GM18519 (cell line): ENCODE data around the gene NLE1.
A peak's percentile ranks its signal among the peaks of the same experiment; 100 is the strongest.
"Not testable (repeated sequence)": the region's sequence is repeated elsewhere in the genome, so short reads cannot be mapped to it uniquely, and the experiment has no call there.

ENCODE experiments used
- ATAC-seq: cut with Tn5 transposase; IDR thresholded peaks from one replicate; pipeline ENCODE4 v1.9.1; 2021; ENCODE audit warnings: mild to moderate bottlenecking, moderate library complexity; ENCODE audit not compliant: unreplicated experiment, low FRiP score

The NLE1 gene

DNA sequence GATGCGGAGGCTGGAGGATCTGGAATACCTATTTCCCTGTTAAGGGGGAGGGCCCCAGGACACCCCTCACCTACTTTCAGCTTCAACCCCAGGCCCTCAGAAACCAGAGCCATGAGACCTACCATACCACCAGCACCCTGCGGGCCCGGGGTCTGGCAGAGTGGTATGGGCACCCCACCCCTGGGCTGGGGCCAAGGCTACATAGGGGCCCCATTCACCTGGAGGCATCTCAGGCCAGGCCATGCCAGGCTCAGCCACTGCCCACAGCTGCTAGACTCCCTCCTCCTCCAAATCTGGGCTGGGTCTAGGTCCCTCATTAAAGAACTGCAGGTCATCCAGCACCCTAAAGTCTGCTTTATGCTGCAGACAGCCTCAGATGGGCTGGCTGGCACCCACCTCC lies 11.7 kb downstream of the NLE1 start:
- ATAC-seq: no peak

DNA sequence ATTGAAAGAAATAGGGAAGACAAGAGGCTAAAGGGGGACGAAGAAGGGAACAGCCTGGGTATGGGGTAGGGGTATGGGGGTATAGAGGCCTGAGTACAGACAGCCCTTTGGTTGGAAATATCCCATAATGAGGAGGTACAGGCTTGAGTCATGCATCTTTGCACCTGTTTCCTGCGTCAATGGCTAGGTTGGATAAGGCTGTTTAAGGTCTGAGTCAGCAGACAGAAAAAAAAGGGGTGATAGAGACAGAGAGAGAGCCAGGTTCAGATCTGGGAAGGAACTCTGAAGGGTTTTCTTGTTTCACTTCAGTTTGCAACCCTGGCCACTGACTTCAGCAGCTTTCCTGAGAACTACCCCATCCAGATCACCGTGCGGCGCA lies 12.1 kb downstream of the NLE1 start:
- no peak for ATAC-seq

DNA sequence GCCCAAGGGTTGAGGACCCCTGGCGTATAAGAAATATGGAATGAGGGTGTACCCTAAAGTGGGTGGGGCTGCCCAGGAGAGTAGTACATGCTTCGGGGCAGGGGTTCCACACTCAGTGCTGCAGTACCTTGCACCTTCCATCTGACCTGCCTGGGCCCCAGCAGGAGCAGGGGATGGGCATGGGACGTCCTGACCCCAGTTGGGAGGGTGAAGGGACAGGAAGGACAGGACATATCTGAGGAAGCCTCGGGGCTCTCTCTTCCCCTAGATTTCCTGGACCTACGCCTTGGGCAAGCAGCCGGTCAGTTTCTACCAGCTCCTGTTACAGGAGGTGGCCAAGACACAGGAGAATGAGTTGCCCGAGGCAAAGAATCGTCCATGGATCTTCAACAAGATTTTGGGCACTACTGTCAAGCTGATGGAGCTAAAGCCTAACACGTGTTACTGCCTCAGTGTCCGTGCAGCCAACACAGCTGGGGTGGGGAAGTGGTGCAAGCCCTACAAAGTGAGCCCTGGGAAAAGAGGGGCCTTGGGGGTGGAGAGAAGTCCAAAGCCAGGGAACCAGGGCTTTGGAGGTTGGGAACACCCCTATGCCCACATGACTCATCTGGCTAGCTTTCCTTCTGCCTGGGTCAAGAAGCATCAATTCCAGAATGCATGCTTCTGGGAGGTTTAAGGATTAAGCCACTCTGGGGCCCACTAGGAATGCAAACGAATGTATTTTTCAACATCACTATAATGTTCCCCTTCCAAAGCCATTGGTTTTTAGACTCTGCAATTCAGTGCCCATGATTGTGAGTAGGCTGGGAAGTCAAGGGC lies 12.7 kb downstream of the NLE1 start:
- ATAC-seq: no peak

DNA sequence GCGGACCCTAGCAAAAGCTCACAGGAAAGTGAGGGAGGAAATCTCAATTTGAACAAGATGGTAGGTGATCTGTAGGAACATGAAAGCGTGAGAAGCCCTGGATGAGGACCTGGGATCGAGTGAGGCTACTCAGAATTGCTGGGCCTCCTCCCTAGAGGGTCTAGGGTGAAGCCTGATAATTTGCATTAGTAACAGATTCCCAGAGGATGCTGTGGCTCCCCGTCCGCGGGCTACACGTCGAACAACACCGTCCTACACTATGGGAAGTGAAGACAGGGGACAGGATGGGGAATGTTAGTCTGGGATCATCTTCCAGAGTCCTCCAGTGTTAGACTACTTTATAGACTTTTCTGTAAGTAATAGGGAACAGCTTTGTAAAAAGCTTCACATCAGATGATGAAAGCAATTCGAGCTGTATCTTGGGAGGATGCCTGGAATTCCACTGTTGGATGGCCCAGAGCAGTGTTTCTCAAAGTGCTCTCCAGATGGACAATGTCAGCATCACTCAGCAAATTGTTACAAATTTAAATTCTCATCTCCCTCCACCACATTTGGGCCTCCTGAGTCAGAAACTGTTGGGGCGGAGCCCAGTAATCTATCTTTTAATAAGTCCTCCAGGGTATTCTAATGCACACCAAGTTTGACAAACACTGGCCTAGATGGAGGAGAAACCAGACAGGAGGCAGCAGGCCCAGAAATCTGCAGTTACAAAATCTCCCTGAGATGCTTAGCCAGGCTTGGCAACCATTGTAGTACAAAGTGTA lies 14.2 kb downstream of the NLE1 start:
- no peak for ATAC-seq

DNA sequence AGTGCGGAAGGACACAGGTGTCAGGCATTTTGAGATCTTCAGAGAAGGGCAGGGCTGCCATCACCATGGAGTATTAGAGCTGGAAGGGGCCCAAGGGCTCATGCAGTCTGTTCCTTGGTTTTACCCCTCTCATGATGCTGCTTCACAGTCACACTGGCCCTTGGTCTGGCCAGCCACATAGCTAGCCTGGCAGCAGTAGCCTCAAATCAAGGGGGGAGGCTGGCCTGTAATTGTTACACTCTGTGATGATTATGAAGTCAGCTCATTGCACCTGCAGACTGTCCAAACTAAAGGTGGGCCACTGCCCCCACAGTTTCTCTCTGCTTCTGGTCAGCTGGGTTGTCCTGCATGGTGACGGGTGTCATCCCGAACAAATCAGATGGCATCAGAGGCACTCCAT lies 20.8 kb downstream of the NLE1 start, which contains the start of gene FNDC8:
FNDC8 (plus strand) TSS at position 301 of the 400 bp plus-strand sequence; CDS start at position 380, 79 bp downstream.
- ATAC-seq: no peak

DNA sequence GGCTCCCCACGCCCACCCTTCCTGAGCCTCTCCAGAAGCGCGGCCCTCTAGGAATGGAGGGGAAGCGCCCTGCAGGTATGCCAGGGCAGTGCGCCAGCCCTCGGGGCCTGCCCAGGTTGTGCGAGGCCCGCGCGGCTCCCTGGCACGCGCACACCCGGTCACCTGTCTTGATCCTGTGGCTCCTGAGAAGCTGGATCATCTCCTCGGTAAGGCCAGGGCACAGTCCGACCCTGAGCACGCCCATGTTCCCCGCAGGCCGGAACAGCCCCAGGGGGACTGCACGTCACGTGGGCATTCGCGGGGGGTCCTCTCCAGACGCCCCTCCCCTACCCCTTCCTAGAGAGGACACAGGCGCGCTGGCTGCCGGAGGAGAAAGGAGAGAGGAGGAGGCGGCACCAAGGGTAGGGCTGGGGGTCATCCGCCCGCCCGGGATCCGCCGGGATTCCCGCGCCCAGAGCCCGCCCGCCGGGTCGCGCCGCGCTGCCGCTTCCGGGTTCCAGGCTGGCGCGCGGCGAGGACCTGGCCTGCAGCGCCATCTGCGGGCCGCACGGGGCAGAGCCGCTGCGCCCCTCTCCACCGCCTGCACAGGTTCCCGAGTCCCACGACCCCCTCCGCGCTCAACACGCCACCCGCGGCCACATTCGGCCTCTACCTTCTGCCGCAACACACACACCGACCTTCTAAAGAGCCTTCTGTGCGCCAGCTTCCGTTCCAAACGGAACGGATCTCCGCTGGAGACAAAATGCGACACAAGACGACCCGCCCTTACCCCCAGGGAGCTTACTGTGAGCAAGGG lies 22.5 kb downstream of the NLE1 start, which contains the start of gene RAD51D:
RAD51D (minus strand) TSS at position 491 of the 796 bp plus-strand sequence; CDS start at position 244, 247 bp downstream.
- ATAC-seq: no peak

DNA sequence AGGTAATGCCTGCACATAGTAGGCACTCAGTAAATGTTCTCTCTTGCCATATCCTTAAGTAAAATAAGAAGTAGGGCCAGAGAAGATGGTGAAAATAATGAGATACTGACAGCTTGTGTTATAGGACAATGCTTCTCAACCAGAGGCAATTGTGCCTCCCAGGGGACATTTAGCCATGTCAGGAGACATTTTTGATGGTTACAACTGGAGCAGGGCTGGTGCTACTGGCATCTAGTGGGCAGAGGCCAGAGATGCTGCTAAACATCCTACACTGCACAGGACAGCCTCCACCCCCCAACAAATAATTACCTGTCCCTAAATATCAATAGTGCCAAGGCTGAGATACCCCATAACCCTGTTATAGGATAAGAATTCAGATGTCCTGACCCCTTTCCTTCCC lies 24.1 kb downstream of the NLE1 start:
- ATAC-seq: no peak

DNA sequence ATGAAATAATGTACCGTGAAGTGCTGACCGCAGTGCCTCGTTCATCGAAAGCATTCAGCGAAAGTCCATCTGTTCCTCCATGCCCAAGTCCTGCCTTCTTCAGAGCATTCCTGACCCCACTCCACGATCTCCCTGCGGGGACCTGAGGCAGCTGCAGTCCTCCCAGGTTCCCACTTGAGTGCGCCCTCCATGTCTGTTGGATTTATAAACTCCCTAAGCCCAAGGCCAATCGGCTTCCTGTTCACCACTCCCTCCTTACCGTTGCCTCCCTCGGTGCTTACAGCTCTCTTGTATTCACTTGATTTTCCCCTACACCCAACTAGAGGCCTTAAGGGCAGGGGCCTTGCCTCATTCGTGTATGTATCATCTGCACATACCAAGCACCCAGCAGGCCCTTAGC lies 25.3 kb downstream of the NLE1 start:
- ATAC-seq: no peak

DNA sequence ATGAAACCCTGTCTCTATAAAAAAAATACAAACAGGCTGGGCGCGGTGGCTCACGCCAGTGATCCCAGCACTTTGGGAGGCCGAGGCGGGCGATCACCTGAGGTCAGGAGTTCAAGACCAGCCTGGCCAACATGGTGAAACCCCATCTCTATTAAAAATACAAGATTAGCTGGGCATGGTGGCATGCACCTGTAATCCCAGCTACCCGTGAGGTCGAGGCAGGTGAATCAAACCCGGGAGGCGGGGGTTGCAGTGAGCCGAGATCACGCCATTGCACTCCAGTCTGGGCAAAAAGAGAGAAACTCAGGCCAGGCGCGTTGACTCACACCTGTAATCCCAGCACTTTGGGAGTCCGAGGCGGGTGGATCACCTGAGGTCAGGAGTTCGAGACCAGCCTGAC lies 31.3 kb downstream of the NLE1 start:
- not testable (repeated sequence) for ATAC-seq

DNA sequence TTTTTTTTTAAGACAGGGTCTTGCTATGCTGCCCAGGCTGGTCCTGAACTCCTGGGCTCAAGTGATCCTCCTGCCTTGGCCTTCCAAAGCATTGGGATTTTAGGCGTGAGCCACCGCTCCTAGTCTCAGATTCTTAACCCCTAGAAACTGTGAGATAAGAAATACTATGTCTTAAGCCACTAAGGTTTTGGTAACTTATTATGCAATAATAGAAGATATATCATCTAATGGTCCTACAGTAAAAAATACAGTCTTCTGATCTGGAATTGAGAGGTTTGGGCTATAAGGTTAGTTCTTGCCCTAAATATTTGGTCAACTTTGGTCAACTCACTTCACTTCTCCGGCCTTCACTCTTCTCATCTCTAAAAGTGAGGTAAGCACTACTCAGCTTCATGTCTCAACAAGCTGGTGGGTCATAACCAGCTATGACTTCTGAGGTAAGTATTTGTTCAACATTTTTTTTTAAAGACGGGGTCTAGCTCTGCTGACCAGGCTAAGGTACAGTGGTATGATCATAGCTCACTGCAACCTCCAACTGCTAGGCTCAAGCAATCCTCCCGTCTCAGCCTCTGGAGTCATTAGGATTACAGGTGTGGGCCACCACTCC lies 37.2 kb downstream of the NLE1 start:
- no peak for ATAC-seq

DNA sequence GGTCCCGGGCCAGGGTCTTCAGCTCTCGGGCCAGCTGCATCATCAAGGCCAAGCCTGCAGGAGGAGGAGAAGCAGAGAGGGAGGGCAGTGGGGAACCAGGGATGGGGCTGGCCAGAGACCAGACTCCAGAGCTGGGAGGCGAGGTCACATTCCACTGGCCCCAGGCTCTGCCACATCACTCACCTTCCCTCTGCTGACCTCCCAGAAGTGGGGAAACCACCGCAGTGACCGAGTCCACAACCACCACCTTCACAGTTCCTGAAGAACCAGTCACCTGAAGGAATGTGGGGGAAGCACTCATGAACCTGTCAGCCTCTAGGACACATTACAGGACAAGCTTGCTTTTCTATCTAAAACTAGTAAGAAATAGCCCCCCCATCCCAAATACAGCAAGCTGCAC lies 38.8 kb downstream of the NLE1 start:
- no peak for ATAC-seq

DNA sequence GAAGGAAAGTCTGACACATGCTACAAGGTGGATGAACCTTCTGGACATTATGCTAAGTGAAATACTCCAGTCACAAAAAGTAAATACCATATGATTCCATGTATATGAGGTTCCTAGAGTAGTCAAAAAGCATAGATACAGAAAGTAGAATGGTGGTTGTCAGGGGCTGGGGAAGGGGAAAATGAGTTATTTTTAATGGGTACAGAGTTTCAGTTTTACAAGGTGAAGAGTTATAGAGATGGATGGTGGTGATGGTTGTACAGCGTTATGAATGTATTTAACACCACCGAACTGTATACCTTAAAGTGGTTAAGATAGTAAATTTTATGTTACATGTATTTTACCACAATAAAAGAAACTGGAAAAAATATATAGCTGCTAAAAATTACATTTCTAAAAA lies 40.4 kb downstream of the NLE1 start:
- no peak for ATAC-seq

DNA sequence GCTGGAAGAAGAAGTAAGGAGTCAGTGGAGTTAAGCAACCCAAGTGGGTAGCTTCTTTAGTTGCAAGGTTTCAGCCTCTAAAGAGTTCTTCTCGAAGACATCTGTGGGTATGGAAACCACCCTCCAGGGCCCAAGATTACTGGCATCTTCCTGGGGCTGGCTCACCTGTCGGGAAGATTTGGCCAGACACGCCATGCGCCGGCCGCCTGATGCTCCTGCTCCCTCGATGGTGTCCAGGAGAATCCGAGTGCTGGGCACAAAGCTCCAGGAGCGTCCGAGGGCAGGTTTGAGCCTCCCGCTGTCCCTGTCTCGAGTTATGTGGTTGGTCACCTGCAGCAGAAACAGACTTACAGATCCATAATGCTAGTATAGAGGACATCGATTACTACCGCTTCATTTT lies 41.1 kb downstream of the NLE1 start:
- no peak for ATAC-seq

DNA sequence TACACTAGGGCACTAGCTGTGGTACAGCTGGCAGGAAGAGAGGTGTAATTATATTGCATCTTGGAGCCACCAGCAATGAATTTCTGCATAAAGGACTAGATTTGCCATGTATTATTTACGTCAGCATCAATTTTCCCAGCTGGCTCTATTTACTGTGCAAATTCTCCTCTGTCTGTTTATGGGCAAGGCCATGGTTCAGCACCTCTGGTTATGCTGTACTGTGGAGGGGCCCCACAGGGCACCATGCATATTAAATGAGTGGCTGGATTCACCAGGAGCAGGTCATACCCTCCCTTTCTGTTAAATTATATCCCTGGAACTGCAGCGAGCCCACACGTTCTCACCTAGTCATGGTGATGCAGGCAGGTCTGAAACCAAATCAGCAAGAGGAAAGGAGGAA lies 42.2 kb downstream of the NLE1 start:
- no peak for ATAC-seq

DNA sequence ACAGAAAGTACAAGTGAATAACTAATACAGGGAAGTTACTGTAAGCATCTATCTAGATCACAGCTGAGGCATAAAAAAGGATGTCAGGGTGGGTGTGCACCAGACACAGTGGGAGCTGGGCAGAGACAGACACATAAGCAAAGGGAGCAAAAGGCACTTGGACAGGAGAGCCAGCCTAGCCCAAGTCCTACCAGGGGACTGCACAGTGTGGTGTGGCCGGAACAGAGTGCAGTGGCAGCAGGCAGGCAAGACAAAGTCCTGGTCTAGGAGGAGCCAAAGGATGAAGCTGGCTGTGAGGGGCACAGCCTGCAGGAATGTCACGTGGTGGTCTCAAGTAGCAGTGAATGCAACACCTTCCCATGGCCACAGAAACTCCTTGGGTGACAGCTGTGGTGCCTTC lies 44.3 kb downstream of the NLE1 start:
- no peak for ATAC-seq

DNA sequence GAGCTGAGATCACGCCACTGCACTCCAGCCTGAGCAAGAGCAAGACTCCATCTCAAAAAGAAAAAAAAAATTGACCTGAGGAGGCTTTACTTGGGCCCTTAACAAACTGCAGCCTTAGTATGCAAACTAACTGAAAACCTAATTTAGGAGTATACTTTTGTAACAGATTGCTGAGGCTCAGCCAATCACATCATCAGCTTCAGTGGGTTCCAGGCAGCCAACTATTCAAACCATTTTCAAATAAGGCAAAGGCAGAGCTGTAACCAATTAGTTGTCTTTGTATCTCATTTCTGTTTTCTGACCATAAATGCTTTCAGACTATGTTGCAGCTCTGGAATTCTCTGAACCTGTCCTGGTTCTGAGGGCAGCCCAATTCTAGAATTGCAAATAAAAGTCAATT lies 46.4 kb downstream of the NLE1 start:
- no peak for ATAC-seq

DNA sequence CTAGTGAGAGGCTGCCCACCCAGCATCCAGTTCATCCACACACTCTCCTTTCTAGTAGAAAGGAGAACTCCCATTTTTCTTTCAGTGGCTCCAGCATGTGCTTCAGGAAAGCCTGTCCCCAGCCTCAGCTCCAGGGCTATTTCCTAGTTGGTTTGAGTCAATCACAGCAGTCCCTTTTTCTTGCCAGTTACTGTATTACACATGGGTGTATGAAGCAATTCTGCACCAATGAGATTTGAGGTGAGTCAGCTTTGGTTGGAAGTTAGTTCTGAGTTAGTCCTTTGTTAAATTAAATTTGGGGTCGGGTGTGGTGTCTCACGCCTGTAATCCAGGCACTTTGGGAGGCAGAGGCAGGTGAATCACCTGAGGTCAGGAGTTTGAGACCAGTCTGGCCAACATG lies 47.2 kb downstream of the NLE1 start:
- no peak for ATAC-seq

DNA sequence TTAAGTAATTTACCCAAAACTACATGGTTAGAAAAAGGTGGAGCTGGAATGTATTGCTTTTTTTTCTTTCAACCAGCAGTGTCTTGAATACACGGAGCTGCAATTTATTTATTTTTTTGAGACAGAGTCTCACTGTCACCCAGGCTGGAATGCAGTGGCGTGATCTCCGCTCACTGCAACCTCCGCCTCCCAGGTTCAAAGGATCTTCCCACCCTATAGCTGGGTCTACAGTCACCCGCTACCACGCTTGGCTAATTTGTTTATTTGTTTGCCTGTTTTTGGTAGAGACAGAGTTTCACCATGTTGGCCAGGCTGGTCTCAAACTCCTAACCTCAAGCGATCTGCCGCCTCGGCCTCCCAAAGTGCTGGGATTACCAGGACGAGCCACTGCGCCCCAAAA lies 51.4 kb downstream of the NLE1 start:
- ATAC-seq: not testable (repeated sequence)

DNA sequence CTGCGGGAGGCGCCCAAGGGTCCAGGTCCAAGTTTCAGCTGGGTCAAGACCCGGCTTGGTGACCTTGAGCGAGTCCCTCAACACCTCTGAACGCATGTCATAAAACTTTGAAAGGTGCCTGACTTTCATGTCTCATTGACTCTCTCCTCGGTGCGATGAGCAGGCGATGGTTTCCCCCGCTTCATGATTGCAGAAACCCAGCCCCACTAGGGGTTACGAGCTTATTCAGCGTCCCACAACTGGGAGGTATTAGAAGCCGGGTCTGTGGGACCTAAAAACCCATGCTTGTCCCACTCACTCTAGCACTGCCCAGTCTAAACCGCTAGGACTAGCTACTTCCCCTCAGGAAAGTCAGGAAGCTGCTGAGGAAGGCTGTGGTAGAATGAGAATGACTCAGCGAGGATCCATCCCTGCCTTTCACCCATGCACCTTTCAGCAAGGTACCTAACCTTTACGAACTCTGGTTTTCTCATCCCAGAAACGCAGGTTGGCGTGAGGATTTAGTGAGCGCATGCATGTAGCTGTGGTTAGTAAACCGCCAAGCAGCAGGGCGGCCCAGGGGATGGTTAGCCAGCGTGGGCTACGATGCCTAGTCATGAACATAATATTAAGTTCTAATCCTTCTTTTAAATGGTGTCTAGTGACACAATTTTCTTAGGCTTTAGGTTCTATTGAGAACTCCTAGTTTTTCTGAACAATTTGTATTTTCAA lies 52.4 kb downstream of the NLE1 start:
- peak; percentile 6 for ATAC-seq
